ENCODE measurements around the gene EPAS1. TPM values are rescaled to one million over a fixed set of nuclear protein-coding genes. Genes with fewer than 3 reads are reported as not detected.

The EPAS1 gene
- total and polyA plus RNA-seq, 9 of the 15 experiments (the other 6 are each of a cell fraction or from before 2014, with no cell fraction given): 0.25 to 11.2 (median 4.1) TPM

- no peak for TF ChIP-seq NCOA6 (IDR thresholded peaks at IDR 0.05)
- TF ChIP-seq IRF2 (CRISPR knock-in tag; IDR thresholded peaks at IDR 0.05): no peak
- TF ChIP-seq KLF6 (CRISPR knock-in tag; IDR thresholded peaks at IDR 0.05; ENCODE audit: borderline replicate concordance): peak; percentile 91; the same call in 1 of the 2 replicates
- no peak for TF ChIP-seq ZNF785 (CRISPR knock-in tag; IDR thresholded peaks at IDR 0.05)
- TF ChIP-seq ETS1 (conservative IDR thresholded peaks at IDR 0.05; ENCODE audit: control insufficient read depth, low read depth, low read length): no peak
- peak; percentile 71 for TF ChIP-seq ZBTB40 (IDR thresholded peaks at IDR 0.05)
- TF ChIP-seq ZBTB40 (CRISPR knock-in tag; IDR thresholded peaks at IDR 0.05): no peak
- TF ChIP-seq ZBTB17 (CRISPR knock-in tag; IDR thresholded peaks at IDR 0.05): no peak
- no peak for TF ChIP-seq TOE1 (IDR thresholded peaks at IDR 0.05; ENCODE audit: borderline replicate concordance)
- no peak for TF ChIP-seq TOE1 (CRISPR knock-in tag; IDR thresholded peaks at IDR 0.05; ENCODE audit: borderline replicate concordance, low read depth)
- TF ChIP-seq ZNF766 (CRISPR knock-in tag; conservative IDR thresholded peaks at IDR 0.05): 0 out of 2 replicates have a peak, but pooled peaks have one; percentile 49
- no peak for TF ChIP-seq GATAD2A (IDR thresholded peaks at IDR 0.05)
- TF ChIP-seq ZNF77 (CRISPR knock-in tag; IDR thresholded peaks at IDR 0.05): no peak
- no peak; the same call in 1 of the 2 replicates for TF ChIP-seq BCOR (IDR thresholded peaks at IDR 0.05)
- no peak for TF ChIP-seq RFX1 (IDR thresholded peaks at IDR 0.05)
- no peak for TF ChIP-seq THRAP3 (IDR thresholded peaks at IDR 0.05; ENCODE audit: borderline replicate concordance)
- TF ChIP-seq ZC3H11A (IDR thresholded peaks at IDR 0.05; ENCODE audit: low read depth, low read length): no peak
- peak; percentile 13; the same call in 1 of the 2 replicates for TF ChIP-seq C11orf30 (IDR thresholded peaks at IDR 0.05; ENCODE audit: low read depth)
- no peak for TF ChIP-seq SMAD3 (CRISPR knock-in tag; conservative IDR thresholded peaks at IDR 0.05)
- peak; percentile 83 for TF ChIP-seq CREM (IDR thresholded peaks at IDR 0.05; ENCODE audit: low read depth)
- TF ChIP-seq MTA2 (IDR thresholded peaks at IDR 0.05; ENCODE audit: low read depth): no peak
- TF ChIP-seq RBFOX2 (IDR thresholded peaks at IDR 0.05; ENCODE audit: low read depth, low read length): peak; percentile 96
- TF ChIP-seq RHOXF2B (CRISPR knock-in tag; conservative IDR thresholded peaks at IDR 0.05): no peak
These were observed 131.8 kb downstream of the EPAS1 start (continued) for GRCh38 chr2:46428911-46429436.
